H1 (cell line): ENCODE results near the gene ULBP1. TPM values are rescaled to one million over a fixed set of nuclear protein-coding genes. Genes with fewer than 3 reads are reported as not detected.
A peak's percentile ranks its signal among the peaks of the same experiment; 100 is the strongest.

Experiments
- polyA plus RNA-seq, 7 experiments: library from polyadenylated mRNA; depleted of rRNA in 3 of 7; stranded (reverse) in 5 of 7; unstranded in 2 of 7; fragments of >200 nt in 5 of 7; fragments of 200-250 nt in 2 of 7; gene quantifications; 1 replicate in 5 of 7; 2 replicates in 1 of 7; 4 replicates in 1 of 7; pipeline versions ENCODE4 v1.2.1 to v1.2.3, GENCODE V29; 2011 to 2013; ENCODE audit warnings: missing spikeins in 2 of 7, mixed read lengths in 2 of 7
- total RNA-seq: library from RNA; stranded (reverse); fragmentation: NEBNext Ultra II Directional; extraction: Animal tissue kit (Norgen Biotek cat#: 25700); gene quantifications from 2 replicates; pipeline ENCODE4 v1.2.1, GENCODE V29; 2021
- TF ChIP-seq, protein P1 (sequence below), 3 experiments: IDR thresholded peaks; 1 replicate in 2 of 3; 2 replicates in 1 of 3; pipeline versions ENCODE4 v1.5.1 to v1.6.1; 2011; ENCODE audit warnings: low read length in 3 of 3, mild to moderate bottlenecking in 3 of 3, inconsistent platforms in 2 of 3, low read depth in 1 of 3, moderate library complexity in 1 of 3; ENCODE audit not compliant: insufficient read depth in 1 of 3; ENCODE audit errors: control extremely low read depth in 1 of 3

Gene ULBP1
- total and polyA plus RNA-seq, 2 of the 8 experiments (the other 6 are each of a cell fraction or from before 2014, with no cell fraction given): 0.32 to 0.60 TPM

DNA sequence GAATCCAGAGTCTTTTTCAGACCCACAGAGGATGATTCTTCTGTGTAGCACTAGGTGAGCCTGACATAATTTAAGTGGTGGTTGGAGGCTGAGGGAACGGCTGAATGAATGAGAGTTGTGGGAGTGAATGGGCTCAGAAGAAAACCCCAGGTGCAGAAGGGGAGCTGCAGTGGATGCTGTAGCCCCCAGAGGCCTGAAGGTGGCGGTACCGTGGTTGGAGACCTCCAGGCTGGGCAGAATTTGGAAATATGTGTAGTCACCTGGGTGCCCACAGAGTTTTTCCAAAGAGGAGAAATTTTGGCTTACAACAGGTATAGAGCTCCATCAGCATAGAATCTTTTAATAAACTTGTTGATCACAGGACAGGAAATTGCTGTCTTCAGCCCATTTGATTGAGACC lies 34.3 kb upstream of the ULBP1 start (continued):
- TF ChIP-seq, protein P1, sequence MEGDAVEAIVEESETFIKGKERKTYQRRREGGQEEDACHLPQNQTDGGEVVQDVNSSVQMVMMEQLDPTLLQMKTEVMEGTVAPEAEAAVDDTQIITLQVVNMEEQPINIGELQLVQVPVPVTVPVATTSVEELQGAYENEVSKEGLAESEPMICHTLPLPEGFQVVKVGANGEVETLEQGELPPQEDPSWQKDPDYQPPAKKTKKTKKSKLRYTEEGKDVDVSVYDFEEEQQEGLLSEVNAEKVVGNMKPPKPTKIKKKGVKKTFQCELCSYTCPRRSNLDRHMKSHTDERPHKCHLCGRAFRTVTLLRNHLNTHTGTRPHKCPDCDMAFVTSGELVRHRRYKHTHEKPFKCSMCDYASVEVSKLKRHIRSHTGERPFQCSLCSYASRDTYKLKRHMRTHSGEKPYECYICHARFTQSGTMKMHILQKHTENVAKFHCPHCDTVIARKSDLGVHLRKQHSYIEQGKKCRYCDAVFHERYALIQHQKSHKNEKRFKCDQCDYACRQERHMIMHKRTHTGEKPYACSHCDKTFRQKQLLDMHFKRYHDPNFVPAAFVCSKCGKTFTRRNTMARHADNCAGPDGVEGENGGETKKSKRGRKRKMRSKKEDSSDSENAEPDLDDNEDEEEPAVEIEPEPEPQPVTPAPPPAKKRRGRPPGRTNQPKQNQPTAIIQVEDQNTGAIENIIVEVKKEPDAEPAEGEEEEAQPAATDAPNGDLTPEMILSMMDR (IDR thresholded peaks at IDR 0.05; ENCODE audit: control extremely low read depth in 1 of 3, insufficient read depth in 1 of 3, low read depth in 1 of 3, low read length in 3 of 3): peak; percentile 72 to 85 (median 84)
